ENCODE results near the gene TNN.
A peak's percentile ranks its signal among the peaks of the same experiment; 100 is the strongest.
"Not testable (repeated sequence)": the region's sequence is repeated elsewhere in the genome, so short reads cannot be mapped to it uniquely, and the experiment has no call there.

TNN gene

GRCh38 chr1:175067362-175068106 lies at the start of gene TNN:
TSS of gene TNN (plus strand) at chr1:175067833. CDS start at chr1:175077419, 9,586 bp downstream.
- DNase-seq (ENCODE audit: low read depth in 1 of 2, low spot score in 1 of 2) = no peak

GRCh38 chr1:175019524-175019923 lies 48.1 kb upstream of the TNN start:
- DNase-seq (ENCODE audit: low read depth in 1 of 2, low spot score in 1 of 2) = no peak

GRCh38 chr1:175023043-175023921 lies 44.4 kb upstream of the TNN start, which contains the start of gene MRPS14:
TSS of gene MRPS14 (minus strand) at chr1:175023425. CDS start at chr1:175023408, 17 bp downstream.
- peak; percentile 97 to 98 for DNase-seq (ENCODE audit: low read depth in 1 of 2, low spot score in 1 of 2)

- DNase-seq (ENCODE audit: low read depth in 1 of 2, low spot score in 1 of 2) = not testable (repeated sequence)
These were observed 43.8 kb upstream of the TNN start for GRCh38 chr1:175023922-175024242.

GRCh38 chr1:175024773-175025172 lies 42.9 kb upstream of the TNN start:
- no peak for DNase-seq (ENCODE audit: low read depth in 1 of 2, low spot score in 1 of 2)

- DNase-seq (ENCODE audit: low read depth in 1 of 2, low spot score in 1 of 2) = no peak
These were observed 33.7 kb upstream of the TNN start for GRCh38 chr1:175033953-175034352.

GRCh38 chr1:175034775-175035174 lies 32.9 kb upstream of the TNN start:
- DNase-seq (ENCODE audit: low read depth in 1 of 2, low spot score in 1 of 2) = no peak

GRCh38 chr1:175035865-175036264 lies 31.8 kb upstream of the TNN start:
- DNase-seq (ENCODE audit: low read depth in 1 of 2, low spot score in 1 of 2) = no peak

- DNase-seq (ENCODE audit: low read depth in 1 of 2, low spot score in 1 of 2) = no peak
These were observed 31.2 kb upstream of the TNN start for GRCh38 chr1:175036476-175036875.

- DNase-seq (ENCODE audit: low read depth in 1 of 2, low spot score in 1 of 2) = no peak
These were observed 30.2 kb upstream of the TNN start for GRCh38 chr1:175037416-175037815.

- no peak for DNase-seq (ENCODE audit: low read depth in 1 of 2, low spot score in 1 of 2)
These were observed 27.2 kb upstream of the TNN start for GRCh38 chr1:175040324-175040879.

- no peak for DNase-seq (ENCODE audit: low read depth in 1 of 2, low spot score in 1 of 2)
These were observed 25.0 kb upstream of the TNN start for GRCh38 chr1:175042650-175043049.

GRCh38 chr1:175043824-175044223 lies 23.8 kb upstream of the TNN start:
- DNase-seq (ENCODE audit: low read depth in 1 of 2, low spot score in 1 of 2) = no peak

- DNase-seq (ENCODE audit: low read depth in 1 of 2, low spot score in 1 of 2) = not testable (repeated sequence)
These were observed 23.0 kb upstream of the TNN start for GRCh38 chr1:175044591-175044990.

- DNase-seq (ENCODE audit: low read depth in 1 of 2, low spot score in 1 of 2) = no peak
These were observed 22.5 kb upstream of the TNN start for GRCh38 chr1:175045097-175045496.

- DNase-seq (ENCODE audit: low read depth in 1 of 2, low spot score in 1 of 2) = no peak
These were observed 22.1 kb upstream of the TNN start for GRCh38 chr1:175045519-175045918.

GRCh38 chr1:175050992-175051391 lies 16.6 kb upstream of the TNN start:
- DNase-seq (ENCODE audit: low read depth in 1 of 2, low spot score in 1 of 2) = no peak

GRCh38 chr1:175054736-175055135 lies 12.9 kb upstream of the TNN start:
- no peak for DNase-seq (ENCODE audit: low read depth in 1 of 2, low spot score in 1 of 2)

- no peak for DNase-seq (ENCODE audit: low read depth in 1 of 2, low spot score in 1 of 2)
These were observed 5.3 kb upstream of the TNN start for GRCh38 chr1:175062339-175062738.

GRCh38 chr1:175062858-175063257 lies 4.8 kb upstream of the TNN start:
- no peak for DNase-seq (ENCODE audit: low read depth in 1 of 2, low spot score in 1 of 2)

- DNase-seq (ENCODE audit: low read depth in 1 of 2, low spot score in 1 of 2) = no peak
These were observed 3.2 kb downstream of the TNN start for GRCh38 chr1:175070818-175071217.
